IPS DF 6.9 (cell line): ENCODE measurements around the gene FAT3.

Experiments used
- DNase-seq: peaks from one replicate; pipeline ENCODE4 v3.0.0-alpha.2; 2013; ENCODE audit warnings: low read depth, low spot score
- H3K27ac ChIP-seq: one replicate; pipeline ENCODE4 v1.5.1; 2013; ENCODE audit warnings: low read length, control low read depth
- H3K27me3 ChIP-seq: 2 replicates; pipeline ENCODE4 v1.6.1; 2013; ENCODE audit warnings: mild to moderate bottlenecking, low read length; ENCODE audit not compliant: control insufficient read depth, insufficient read depth
- H3K36me3 ChIP-seq: 2 replicates; pipeline ENCODE4 v1.6.1; 2013; ENCODE audit warnings: low read length; ENCODE audit not compliant: control insufficient read depth, insufficient read depth
- H3K4me1 ChIP-seq: 2 replicates; pipeline ENCODE4 v1.6.1; 2013; ENCODE audit warnings: low read length; ENCODE audit not compliant: control insufficient read depth, insufficient read depth
- H3K4me3 ChIP-seq: 2 replicates; pipeline ENCODE4 v1.5.1; 2013; ENCODE audit warnings: mild to moderate bottlenecking, low read length
- H3K9me3 ChIP-seq: 2 replicates; pipeline ENCODE4 v1.6.1; 2013; ENCODE audit warnings: low read length, inconsistent platforms; ENCODE audit not compliant: control insufficient read depth, insufficient read depth
- WGBS: extraction: QIAGEN DNeasy Blood & Tissue Kit; methylation state at CpG from one replicate; pipeline ENCODE4 v1.1.7; 2013; ENCODE audit warnings: mixed read lengths, missing lambda C conversion rate; ENCODE audit not compliant: insufficient read length, insufficient coverage; 5-methylcytosine and 5-hydroxymethylcytosine counted together

FAT3 gene

GRCh38 chr11:92224407-92225124 is at the start of gene FAT3:
Gene FAT3 (plus strand): TSS chr11:92224818. CDS start chr11:92352113, 127,295 bp downstream.
- no peaks in the 10 kb centered on the region; the same call in 1 of the 2 replicates for H3K27me3 ChIP-seq
- peaks cover 6% of the 10 kb centered on the region for H3K4me1 ChIP-seq
- H3K9me3 ChIP-seq: no peaks in the 10 kb centered on the region
- peak within 1 kb of the TSS; percentile 72 for H3K4me3 ChIP-seq
- no CpG with 5 or more reads among the region's 82 CpGs for WGBS
- no peaks in the 10 kb centered on the region for H3K36me3 ChIP-seq
- H3K27ac ChIP-seq: no peak within 1 kb of the TSS
- no peak for DNase-seq

DNA sequence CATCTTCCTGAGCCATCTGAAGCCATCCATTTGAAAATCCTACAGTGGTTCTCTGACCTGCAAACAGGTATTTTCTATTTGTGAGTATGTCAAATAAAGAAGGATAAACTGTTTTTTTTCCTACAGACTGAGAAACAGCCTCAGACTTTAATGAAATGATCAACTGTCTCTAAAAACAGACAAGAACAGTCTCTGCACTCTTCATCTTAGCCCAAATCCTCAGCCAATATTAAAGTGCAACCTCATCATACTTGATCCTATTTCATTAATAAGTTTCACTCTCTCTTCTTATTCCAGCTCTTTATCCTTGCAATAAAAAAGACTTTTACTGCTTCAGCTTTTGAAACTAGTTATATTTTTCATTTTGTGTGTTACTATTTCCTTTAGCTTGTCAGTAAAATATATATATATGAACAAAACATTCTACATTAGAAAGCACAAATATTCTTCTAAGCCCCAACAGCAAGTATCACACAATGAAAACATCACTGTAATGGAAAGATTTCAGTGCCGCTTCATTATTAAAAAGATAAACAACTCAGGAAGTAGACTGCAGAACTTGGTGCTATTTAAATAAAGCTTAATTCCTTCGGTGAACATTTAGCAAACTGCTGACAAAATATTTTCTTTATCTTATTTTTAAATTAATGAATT is 45.5 kb upstream of the FAT3 start:
- no peaks in the 10 kb centered on the region for H3K4me1 ChIP-seq
- no peaks in the 10 kb centered on the region for H3K9me3 ChIP-seq
- H3K4me3 ChIP-seq: no peak overlapping the region
- no peak overlapping the region for H3K27ac ChIP-seq
- no CpG with 5 or more reads among the region's 2 CpGs for WGBS
- DNase-seq: no peak
- no peaks in the 10 kb centered on the region for H3K36me3 ChIP-seq
- no peaks in the 10 kb centered on the region for H3K27me3 ChIP-seq

- Histone ChIP-seq H3K4me3 (no peak overlapping the region), H3K27me3 (no peaks in the 10 kb centered on the region), H3K27ac (no peak overlapping the region), H3K9me3 (no peaks in the 10 kb centered on the region), H3K4me1 (no peaks in the 10 kb centered on the region), H3K36me3 (no peaks in the 10 kb centered on the region)
- DNase-seq: no peak
Measured at GRCh38 chr11:92180226-92180625, 44.4 kb upstream of the FAT3 start.

GRCh38 chr11:92180664-92181251 is 43.9 kb upstream of the FAT3 start:
- WGBS: no CpG with 5 or more reads among the region's 5 CpGs
- Histone ChIP-seq H3K9me3 (no peaks in the 10 kb centered on the region), H3K4me3 (no peak overlapping the region), H3K27ac (no peak overlapping the region), H3K36me3 (no peaks in the 10 kb centered on the region), H3K4me1 (no peaks in the 10 kb centered on the region), H3K27me3 (no peaks in the 10 kb centered on the region)
- no peak for DNase-seq

DNA sequence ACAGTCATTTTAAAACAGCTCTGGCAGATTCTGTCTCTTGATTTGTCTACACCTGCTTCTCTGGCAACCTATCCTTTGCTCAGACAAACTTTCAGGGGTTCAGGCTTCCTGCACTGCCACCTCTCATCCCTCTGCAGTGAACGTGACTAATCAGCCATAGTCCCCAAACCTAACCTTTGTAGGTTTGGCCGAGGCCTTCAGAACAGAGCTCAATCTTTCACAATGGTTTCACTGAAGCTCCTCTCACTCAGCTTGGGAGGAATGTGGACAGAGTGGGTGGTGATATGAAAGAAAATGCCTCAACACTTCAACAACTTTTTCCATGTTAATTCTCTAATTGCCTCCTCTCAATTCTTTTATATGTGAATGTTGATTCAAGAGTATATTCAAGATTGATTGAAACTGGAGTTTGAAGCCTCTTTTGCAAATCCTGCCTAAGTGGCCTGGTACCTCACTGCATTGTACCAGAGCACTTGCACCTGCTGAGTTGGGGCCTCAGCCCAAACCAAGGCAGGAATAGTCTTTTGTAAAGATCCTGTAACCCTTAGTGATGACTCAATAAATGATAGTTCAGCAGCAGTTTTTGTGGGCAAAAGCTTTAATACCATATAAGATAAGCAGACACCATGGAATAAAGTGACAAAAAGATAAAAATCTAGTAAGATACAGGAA is 33.9 kb upstream of the FAT3 start:
- no peak overlapping the region for H3K4me3 ChIP-seq
- no peak for DNase-seq
- H3K9me3 ChIP-seq: no peaks in the 10 kb centered on the region
- H3K27me3 ChIP-seq: no peaks in the 10 kb centered on the region
- no peaks in the 10 kb centered on the region for H3K36me3 ChIP-seq
- WGBS: no CpG with 5 or more reads among the region's 2 CpGs
- H3K27ac ChIP-seq: no peak overlapping the region
- no peaks in the 10 kb centered on the region for H3K4me1 ChIP-seq

- no peak overlapping the region for H3K4me3 ChIP-seq
Measured at GRCh38 chr11:92192141-92192540, 32.5 kb upstream of the FAT3 start.

GRCh38 chr11:92198268-92198667 is 26.4 kb upstream of the FAT3 start:
- Histone ChIP-seq H3K9me3 (no peaks in the 10 kb centered on the region), H3K27ac (no peak overlapping the region), H3K36me3 (no peaks in the 10 kb centered on the region), H3K4me1 (no peaks in the 10 kb centered on the region), H3K27me3 (no peaks in the 10 kb centered on the region), H3K4me3 (no peak overlapping the region)
- DNase-seq: no peak
- no CpG with 5 or more reads among the region's 1 CpG for whole genome bisulfite sequencing

More at GRCh38 chr11:92192141-92192540, 32.5 kb upstream of the FAT3 start:
- H3K36me3 ChIP-seq: no peaks in the 10 kb centered on the region
- DNase-seq: no peak
- H3K27me3 ChIP-seq: no peaks in the 10 kb centered on the region
- no peaks in the 10 kb centered on the region for H3K4me1 ChIP-seq
- H3K27ac ChIP-seq: no peak overlapping the region
- H3K9me3 ChIP-seq: no peaks in the 10 kb centered on the region

DNA sequence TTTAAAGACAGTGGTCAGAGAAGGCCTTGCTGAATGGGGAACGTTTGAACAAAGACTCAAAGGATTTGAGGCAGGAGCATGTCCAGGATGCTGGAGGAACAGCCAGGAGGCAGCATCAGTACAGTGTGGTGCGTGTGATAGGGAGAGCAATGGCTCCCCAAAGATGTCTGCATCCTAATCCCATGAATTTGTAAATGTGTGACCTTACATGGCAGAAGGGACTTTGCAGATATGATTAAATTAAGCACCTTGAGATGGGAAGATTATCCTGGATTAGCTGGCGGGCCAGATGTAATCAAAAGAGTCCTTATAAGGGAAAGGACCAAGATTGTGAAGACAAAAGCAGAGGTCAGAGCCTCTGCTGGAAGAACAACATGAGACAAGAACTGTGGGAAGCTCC is 24.6 kb upstream of the FAT3 start:
- Histone ChIP-seq H3K9me3 (no peaks in the 10 kb centered on the region), H3K4me1 (no peaks in the 10 kb centered on the region), H3K27me3 (no peaks in the 10 kb centered on the region), H3K4me3 (no peak overlapping the region), H3K27ac (no peak overlapping the region), H3K36me3 (no peaks in the 10 kb centered on the region)
- no CpG with 5 or more reads among the region's 3 CpGs for WGBS
- no peak for DNase-seq

- Histone ChIP-seq H3K27me3 (no peaks in the 10 kb centered on the region), H3K36me3 (no peaks in the 10 kb centered on the region), H3K4me3 (no peak overlapping the region), H3K4me1 (no peaks in the 10 kb centered on the region; the same call in 1 of the 2 replicates), H3K27ac (no peak overlapping the region), H3K9me3 (no peaks in the 10 kb centered on the region)
- no peak for DNase-seq
- WGBS: no CpG with 5 or more reads among the region's 2 CpGs
Measured at GRCh38 chr11:92204731-92205130, 19.9 kb upstream of the FAT3 start.

DNA sequence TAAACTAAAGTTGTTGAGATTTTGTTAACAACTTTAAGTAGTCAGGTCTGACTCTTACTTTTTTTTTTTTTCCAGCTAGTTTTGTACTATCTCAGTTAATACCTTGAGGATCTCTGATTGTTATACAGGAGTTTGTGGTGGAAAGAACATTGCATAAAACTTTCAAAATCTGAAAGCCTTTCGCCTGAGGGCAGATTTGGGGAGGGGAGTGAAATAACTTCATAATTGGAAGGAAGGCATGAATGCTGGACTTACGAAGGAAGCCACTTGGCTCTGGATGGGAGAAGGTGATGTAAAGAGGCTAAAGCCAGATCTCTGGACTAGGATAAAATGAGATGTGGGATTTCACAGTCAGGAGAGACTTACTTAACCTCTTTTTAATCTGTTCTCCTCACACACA is 18.2 kb upstream of the FAT3 start:
- no peak overlapping the region for H3K27ac ChIP-seq

More for the DNA sequence above, 18.2 kb upstream of the FAT3 start:
- Histone ChIP-seq H3K27me3 (no peaks in the 10 kb centered on the region), H3K36me3 (no peaks in the 10 kb centered on the region), H3K4me3 (no peak overlapping the region), H3K4me1 (no peaks in the 10 kb centered on the region; the same call in 1 of the 2 replicates), H3K9me3 (no peaks in the 10 kb centered on the region)
- DNase-seq: no peak
- no CpG with 5 or more reads among the region's 2 CpGs for WGBS
